GM19023 (cell line): ENCODE results near the gene PALMD.

Experiments
- ATAC-seq: cut with Tn5 transposase; IDR thresholded peaks from one replicate; pipeline ENCODE4 v1.9.1; 2021; ENCODE audit warnings: mild to moderate bottlenecking, moderate library complexity; ENCODE audit not compliant: unreplicated experiment

PALMD gene

GRCh38 chr1:99645699-99646531, at the start of gene PALMD:
Gene PALMD (plus strand): TSS chr1:99646113. CDS start chr1:99646318, 205 bp downstream.
- no peak for ATAC-seq

GRCh38 chr1:99598738-99599411, 47.0 kb upstream of the PALMD start:
- ATAC-seq: no peak

- no peak for ATAC-seq
Measured at GRCh38 chr1:99599678-99600175, 46.2 kb upstream of the PALMD start.

- ATAC-seq: no peak
Measured at GRCh38 chr1:99600782-99601181, 45.1 kb upstream of the PALMD start.

GRCh38 chr1:99601208-99601607, 44.7 kb upstream of the PALMD start:
- ATAC-seq: no peak

GRCh38 chr1:99601709-99602403, 44.1 kb upstream of the PALMD start:
- no peak for ATAC-seq

- ATAC-seq: no peak
Measured at GRCh38 chr1:99602404-99602969, 43.4 kb upstream of the PALMD start.

GRCh38 chr1:99603699-99604560, 42.0 kb upstream of the PALMD start:
- ATAC-seq: no peak

- no peak for ATAC-seq
Measured at GRCh38 chr1:99606306-99606705, 39.6 kb upstream of the PALMD start.

GRCh38 chr1:99607590-99607989, 38.3 kb upstream of the PALMD start:
- ATAC-seq: no peak

- ATAC-seq: no peak
Measured at GRCh38 chr1:99608058-99608457, 37.9 kb upstream of the PALMD start.

GRCh38 chr1:99613716-99614115, 32.2 kb upstream of the PALMD start:
- ATAC-seq: no peak

- no peak for ATAC-seq
Measured at GRCh38 chr1:99614728-99615127, 31.2 kb upstream of the PALMD start.

GRCh38 chr1:99619583-99619982, 26.3 kb upstream of the PALMD start:
- ATAC-seq: no peak

- no peak for ATAC-seq
Measured at GRCh38 chr1:99621340-99621901, 24.5 kb upstream of the PALMD start.

- ATAC-seq: no peak
Measured at GRCh38 chr1:99622702-99623347, 23.1 kb upstream of the PALMD start.

- ATAC-seq: no peak
Measured at GRCh38 chr1:99623554-99623953, 22.4 kb upstream of the PALMD start.

GRCh38 chr1:99627615-99628014, 18.3 kb upstream of the PALMD start:
- no peak for ATAC-seq

GRCh38 chr1:99629164-99629563, 16.7 kb upstream of the PALMD start:
- ATAC-seq: no peak
